ENCODE measurements around the gene CCHCR1.

CCHCR1 gene

GRCh38 chr6:31122791-31123706 is 34.6 kb downstream of the CCHCR1 start:
- Mint-ChIP-seq H3K27me3 (peaks cover 41% of the 10 kb centered on the region), H3K36me3 (ENCODE audit: low read depth) (no peaks in the 10 kb centered on the region), H3K4me1 (ENCODE audit: low read depth) (peaks cover 23% of the 10 kb centered on the region), H3K4me3 (no peak overlapping the region), H3K27ac (no peak overlapping the region), H3K9me3 (no peaks in the 10 kb centered on the region)
- intact Hi-C loops (cut with micrococcal nuclease), result no loop called here

DNA sequence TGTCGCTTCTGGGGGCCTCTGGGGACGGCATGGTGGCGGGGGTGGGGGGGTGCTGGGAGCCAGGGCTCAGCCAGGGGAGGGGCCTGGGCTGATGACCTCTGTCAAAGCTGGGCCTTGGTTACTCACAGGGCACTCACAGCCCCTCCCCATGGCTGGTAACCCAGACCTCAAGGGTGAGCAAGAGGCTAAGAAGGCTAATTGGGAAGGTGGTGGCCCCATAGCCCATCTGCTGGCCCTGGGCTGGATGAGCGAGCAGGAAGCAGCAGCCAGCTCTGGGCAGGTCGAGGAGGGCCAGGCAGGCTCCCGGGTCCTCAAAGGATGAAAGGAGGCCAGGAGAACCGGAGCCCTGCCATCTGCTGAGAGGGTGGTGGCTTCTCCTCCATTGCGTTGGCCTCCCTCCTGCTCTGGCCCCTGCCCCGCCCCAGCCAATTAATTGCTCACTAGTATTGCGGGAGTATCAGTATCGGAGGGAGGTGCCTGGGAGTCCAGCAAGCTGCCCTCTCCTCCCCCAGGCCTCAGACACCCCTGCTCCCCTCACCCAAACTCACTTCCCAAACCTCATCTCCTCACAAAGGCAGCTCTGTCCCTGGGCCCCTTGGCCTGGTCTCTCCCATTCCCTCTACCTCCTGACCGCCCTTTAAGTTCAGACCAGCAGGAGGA is 36.3 kb downstream of the CCHCR1 start:
- Mint-ChIP-seq H3K27me3 (peaks cover 41% of the 10 kb centered on the region), H3K9me3 (no peaks in the 10 kb centered on the region), H3K36me3 (ENCODE audit: low read depth) (no peaks in the 10 kb centered on the region), H3K4me1 (ENCODE audit: low read depth) (peaks cover 34% of the 10 kb centered on the region), H3K4me3 (no peak overlapping the region), H3K27ac (no peak overlapping the region)
- intact Hi-C loops (cut with micrococcal nuclease), result no loop called here

DNA sequence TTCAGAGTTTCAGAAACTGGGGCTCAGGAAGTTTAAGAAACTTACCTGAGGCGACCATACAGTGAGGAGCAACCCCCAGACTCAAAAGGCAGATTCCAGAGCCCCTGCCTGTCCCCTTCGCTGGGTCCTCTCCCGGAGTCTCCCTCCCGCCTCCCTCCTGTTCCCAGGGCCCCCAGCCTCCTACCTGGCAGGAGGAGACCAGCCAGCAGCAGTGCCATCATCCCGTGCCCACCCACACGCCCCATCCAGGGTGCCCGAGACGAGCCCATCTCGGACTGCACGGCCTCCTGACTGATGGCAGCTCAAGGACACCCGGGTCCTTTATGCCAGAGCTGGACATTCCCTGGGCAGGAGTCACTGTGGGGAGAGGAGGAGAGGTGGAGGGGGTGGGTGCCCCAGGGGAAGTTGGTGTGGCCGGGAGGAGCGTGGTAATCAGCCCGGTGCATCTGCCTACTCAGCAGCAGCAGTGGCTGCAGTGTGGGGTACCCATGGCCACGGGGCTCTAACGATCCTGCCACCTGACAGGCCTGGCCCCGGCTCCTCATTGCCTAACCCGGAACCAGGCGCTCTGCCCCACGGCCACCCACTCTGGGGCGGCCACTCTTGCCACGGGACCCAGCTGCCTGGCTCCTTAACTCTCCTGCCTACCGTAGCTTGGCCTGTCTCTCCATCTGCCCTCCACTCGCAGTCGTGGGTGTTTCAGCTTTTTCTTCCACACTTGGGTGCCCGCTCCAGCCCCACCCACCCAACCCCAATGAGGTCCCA is 37.3 kb downstream of the CCHCR1 start, which contains the start of gene CDSN:
Gene CDSN (minus strand): TSS at position 296 of the 765 bp plus-strand sequence. CDS start 27 bp downstream, at position 269.
- no peak within 1 kb of the TSS for H3K27ac Mint-ChIP-seq
- H3K36me3 Mint-ChIP-seq (ENCODE audit: low read depth), result no peaks in the 10 kb centered on the region
- no peaks in the 10 kb centered on the region for H3K9me3 Mint-ChIP-seq
- H3K27me3 Mint-ChIP-seq, result peaks cover 43% of the 10 kb centered on the region
- no peak within 1 kb of the TSS for H3K4me3 Mint-ChIP-seq
- peaks cover 36% of the 10 kb centered on the region for H3K4me1 Mint-ChIP-seq (ENCODE audit: low read depth)
- intact Hi-C loops (cut with micrococcal nuclease), result no loop called here

DNA sequence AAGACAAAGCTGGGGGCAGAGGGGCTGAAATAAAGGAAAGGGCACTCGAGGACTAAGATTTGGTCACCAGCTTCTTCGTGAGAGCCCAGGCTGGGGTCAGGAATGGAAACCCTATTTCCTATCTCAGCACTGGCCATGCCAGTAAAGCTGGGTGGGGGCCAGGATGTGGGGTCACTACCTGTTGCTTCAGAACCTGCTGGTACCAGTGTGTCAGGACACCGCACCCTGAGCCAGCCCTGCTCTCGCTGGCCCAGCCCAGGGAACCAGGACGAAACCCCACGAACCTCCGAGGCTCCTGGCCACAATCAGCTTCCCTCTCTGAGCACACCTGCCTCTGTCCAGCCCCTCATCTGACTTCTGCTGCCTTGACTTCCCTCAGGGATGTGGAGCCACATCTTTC is 39.4 kb downstream of the CCHCR1 start:
- H3K27ac Mint-ChIP-seq, result peak overlapping the region; percentile 37
- H3K4me3 Mint-ChIP-seq, result no peak overlapping the region
- H3K4me1 Mint-ChIP-seq (ENCODE audit: low read depth), result peaks cover 47% of the 10 kb centered on the region
- intact Hi-C loops (cut with micrococcal nuclease), result no loop called here
- H3K36me3 Mint-ChIP-seq (ENCODE audit: low read depth), result no peaks in the 10 kb centered on the region
- peaks cover 36% of the 10 kb centered on the region for H3K27me3 Mint-ChIP-seq
- no peaks in the 10 kb centered on the region for H3K9me3 Mint-ChIP-seq

DNA sequence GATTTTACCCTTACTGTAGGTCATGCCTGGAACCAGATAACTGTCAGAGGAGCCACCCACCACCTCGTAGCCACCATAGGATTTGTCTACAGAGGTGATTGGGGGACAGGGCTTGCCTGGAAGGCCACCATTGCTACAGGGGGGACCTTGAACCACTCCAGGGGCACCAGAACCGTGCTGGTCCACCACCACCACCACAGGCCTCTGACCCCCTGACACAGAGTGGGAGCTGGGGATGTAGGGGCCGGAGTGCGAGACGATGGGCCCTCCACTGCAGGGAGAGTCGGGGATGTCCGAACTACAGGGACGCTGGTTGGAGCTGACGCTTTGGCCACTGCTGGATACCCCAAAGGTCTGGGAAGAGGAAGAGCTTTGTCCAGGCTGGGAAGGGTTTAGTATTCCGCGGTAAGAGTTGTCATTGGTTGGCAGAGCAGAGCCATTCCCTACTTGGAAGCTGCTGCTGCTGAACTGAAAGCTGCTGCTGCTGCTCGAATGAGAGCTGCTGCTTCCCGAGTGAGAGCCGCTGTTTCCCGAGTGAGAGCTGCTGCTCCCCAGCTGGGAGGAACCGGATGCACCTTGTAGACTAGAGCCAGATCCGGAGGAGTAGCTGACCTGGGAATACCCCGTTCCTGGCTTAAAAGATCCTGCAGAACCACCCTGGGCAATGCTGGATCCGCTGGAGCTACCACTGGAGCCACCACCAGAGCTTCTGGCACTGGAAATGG is 40.8 kb downstream of the CCHCR1 start:
- no peak overlapping the region for H3K4me3 Mint-ChIP-seq
- H3K4me1 Mint-ChIP-seq (ENCODE audit: low read depth), result peaks cover 47% of the 10 kb centered on the region
- H3K9me3 Mint-ChIP-seq, result no peaks in the 10 kb centered on the region
- no peaks in the 10 kb centered on the region for H3K36me3 Mint-ChIP-seq (ENCODE audit: low read depth)
- H3K27ac Mint-ChIP-seq, result peak overlapping the region; percentile 71
- H3K27me3 Mint-ChIP-seq, result peaks cover 42% of the 10 kb centered on the region
- intact Hi-C loops (cut with micrococcal nuclease), result no loop called here

DNA sequence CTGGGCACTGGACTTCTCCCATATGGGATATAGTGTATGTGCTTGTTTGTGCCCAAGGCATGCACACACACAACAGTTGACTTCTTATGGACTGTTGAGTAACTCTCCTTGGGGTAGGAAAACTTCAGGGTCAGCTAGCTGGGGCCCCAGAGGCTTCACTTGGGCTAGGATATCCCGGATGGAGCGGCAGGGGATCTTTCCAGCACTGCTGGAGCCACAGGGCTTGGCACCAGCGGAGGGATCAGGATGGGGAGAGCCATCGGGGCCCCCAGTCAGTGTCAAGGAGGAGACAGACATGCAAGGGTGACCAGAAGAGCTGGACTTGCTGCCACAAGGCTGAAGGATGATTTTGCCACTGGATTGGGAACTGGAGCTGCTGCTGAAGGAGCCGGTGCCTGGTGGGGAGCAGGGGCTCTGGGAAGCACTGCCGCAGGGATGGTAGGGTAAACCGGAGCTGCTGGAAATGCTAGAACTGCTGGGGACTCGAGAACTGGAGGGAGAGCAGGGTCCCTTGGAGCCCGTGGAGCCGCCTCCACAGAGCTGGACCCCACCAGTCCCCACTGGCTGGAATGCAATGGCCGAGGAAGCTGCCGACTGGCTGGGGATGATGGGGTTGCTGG is 41.6 kb downstream of the CCHCR1 start:
- Mint-ChIP-seq H3K36me3 (ENCODE audit: low read depth) (no peaks in the 10 kb centered on the region), H3K4me1 (ENCODE audit: low read depth) (peaks cover 50% of the 10 kb centered on the region), H3K27me3 (peaks cover 39% of the 10 kb centered on the region), H3K27ac (peak overlapping the region; percentile 71), H3K4me3 (no peak overlapping the region), H3K9me3 (no peaks in the 10 kb centered on the region)
- intact Hi-C loops (cut with micrococcal nuclease), result no loop called here

GRCh38 chr6:31114970-31115849 is 42.4 kb downstream of the CCHCR1 start:
- Mint-ChIP-seq H3K4me1 (ENCODE audit: low read depth) (peaks cover 58% of the 10 kb centered on the region), H3K27me3 (peaks cover 45% of the 10 kb centered on the region), H3K9me3 (no peaks in the 10 kb centered on the region), H3K27ac (peak overlapping the region; percentile 71), H3K36me3 (ENCODE audit: low read depth) (no peaks in the 10 kb centered on the region), H3K4me3 (peak overlapping the region; percentile 0)
- intact Hi-C loops (cut with micrococcal nuclease), result no loop called here

GRCh38 chr6:31114541-31114878 is 43.1 kb downstream of the CCHCR1 start, which contains the start of gene PSORS1C1:
Gene PSORS1C1, plus strand, starts transcription at chr6:31114800. Its CDS starts 14,833 bp downstream, at chr6:31129633.
- intact Hi-C loops (cut with micrococcal nuclease), result no loop called here
- peaks cover 51% of the 10 kb centered on the region for H3K27me3 Mint-ChIP-seq

GRCh38 chr6:31113861-31114540 is 43.6 kb downstream of the CCHCR1 start:
- Mint-ChIP-seq H3K36me3 (ENCODE audit: low read depth) (no peaks in the 10 kb centered on the region), H3K27me3 (peaks cover 50% of the 10 kb centered on the region), H3K4me3 (no peak overlapping the region), H3K27ac (peak overlapping the region; percentile 71), H3K9me3 (no peaks in the 10 kb centered on the region), H3K4me1 (ENCODE audit: low read depth) (peaks cover 70% of the 10 kb centered on the region)
- intact Hi-C loops (cut with micrococcal nuclease), result no loop called here

More at GRCh38 chr6:31114541-31114878, 43.1 kb downstream of the CCHCR1 start, which contains the start of gene PSORS1C1:
- Mint-ChIP-seq H3K4me3 (peak within 1 kb of the TSS; percentile 0), H3K4me1 (ENCODE audit: low read depth) (peaks cover 65% of the 10 kb centered on the region), H3K27ac (peak within 1 kb of the TSS; percentile 71), H3K36me3 (ENCODE audit: low read depth) (no peaks in the 10 kb centered on the region), H3K9me3 (no peaks in the 10 kb centered on the region)

DNA sequence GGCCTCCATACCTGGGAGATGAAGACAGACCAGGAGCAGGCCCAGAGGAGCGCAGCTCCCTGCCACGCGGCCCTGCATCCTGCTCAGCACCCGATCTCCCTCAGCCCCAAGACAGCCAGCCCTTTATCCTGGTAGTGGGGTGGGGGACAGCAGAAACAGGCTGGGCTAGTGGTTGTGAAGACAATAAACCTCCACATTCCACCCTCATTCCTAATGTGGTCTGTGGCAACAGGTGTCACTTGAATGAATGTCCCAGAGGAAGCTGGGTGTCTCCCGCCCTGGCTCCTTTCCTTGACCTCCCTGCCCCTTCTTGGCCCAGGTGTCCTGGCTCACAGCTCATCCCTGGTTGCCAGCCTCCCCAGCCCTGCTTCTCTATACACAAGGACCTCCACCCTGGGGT is 45.1 kb downstream of the CCHCR1 start, which contains the start of gene C6orf15:
Gene C6orf15 (minus strand): TSS at position 98 of the 400 bp plus-strand sequence. CDS start 20 bp downstream, at position 78.
- Mint-ChIP-seq H3K9me3 (no peaks in the 10 kb centered on the region), H3K4me3 (no peak within 1 kb of the TSS), H3K27me3 (peaks cover 42% of the 10 kb centered on the region), H3K4me1 (ENCODE audit: low read depth) (peaks cover 86% of the 10 kb centered on the region), H3K27ac (peak within 1 kb of the TSS; percentile 28), H3K36me3 (ENCODE audit: low read depth) (no peaks in the 10 kb centered on the region)
- intact Hi-C loops (cut with micrococcal nuclease), result no loop called here

DNA sequence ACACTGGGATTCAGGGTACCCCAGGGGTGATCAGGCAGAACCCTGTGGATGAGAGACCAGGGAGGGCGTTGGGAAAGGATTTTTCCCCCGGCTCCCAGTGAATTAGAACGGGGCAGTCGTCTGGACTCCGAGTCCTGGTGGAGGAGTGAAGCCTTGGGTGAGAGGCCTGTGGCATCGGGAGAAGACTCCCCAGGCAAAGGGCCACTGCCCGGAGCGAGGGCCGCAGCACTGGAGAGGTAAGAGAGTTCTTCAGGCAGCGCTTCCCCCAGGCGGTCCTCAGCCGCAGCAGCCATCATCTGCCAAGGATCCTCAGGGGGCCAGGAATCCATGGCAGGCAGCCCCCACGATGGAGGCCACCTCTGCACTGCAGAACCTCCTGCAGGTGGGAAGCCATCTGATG is 45.9 kb downstream of the CCHCR1 start:
- no peaks in the 10 kb centered on the region for H3K36me3 Mint-ChIP-seq (ENCODE audit: low read depth)
- H3K27ac Mint-ChIP-seq, result no peak overlapping the region
- H3K9me3 Mint-ChIP-seq, result no peaks in the 10 kb centered on the region
- H3K27me3 Mint-ChIP-seq, result peaks cover 37% of the 10 kb centered on the region
- H3K4me3 Mint-ChIP-seq, result no peak overlapping the region
- H3K4me1 Mint-ChIP-seq (ENCODE audit: low read depth), result peaks cover 85% of the 10 kb centered on the region
- intact Hi-C loops (cut with micrococcal nuclease), result no loop called here

All from dendritic cell treated with granulocyte-macrophage colony-stimulating factor and Interleukin-4, amounts not matched to agents 40 ng/mL and 50 ng/mL, for 4 days (primary cell).